HG03103 (cell line): Measurements from ENCODE around the gene HIBADH.
"Not testable (repeated sequence)": the region's sequence is repeated elsewhere in the genome, so short reads cannot be mapped to it uniquely, and the experiment has no call there.

Experiments
- ATAC-seq: cut with Tn5 transposase; IDR thresholded peaks from one replicate; pipeline ENCODE4 v1.9.1; 2021; ENCODE audit warnings: low read depth; ENCODE audit not compliant: unreplicated experiment

Gene HIBADH

DNA sequence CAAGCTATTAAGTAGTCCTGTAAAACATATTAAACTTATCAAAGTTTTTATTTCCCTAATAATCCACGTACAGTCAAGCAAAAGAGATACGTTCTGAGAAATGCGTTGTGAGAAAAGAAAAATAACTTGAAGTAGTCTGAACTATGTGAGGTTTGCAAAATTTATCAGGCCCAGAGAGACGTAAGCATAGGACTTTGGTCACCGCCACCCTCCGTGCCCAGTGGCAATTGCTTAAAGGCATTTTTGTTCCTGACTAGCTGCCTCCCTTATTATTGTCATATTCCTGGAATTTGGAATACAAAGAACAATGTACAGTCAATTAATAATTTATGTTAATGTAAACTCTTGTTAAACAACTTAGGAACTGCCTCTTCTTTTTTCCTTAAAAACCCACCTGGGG, 22.8 kb downstream of the HIBADH start:
- no peak for ATAC-seq

DNA sequence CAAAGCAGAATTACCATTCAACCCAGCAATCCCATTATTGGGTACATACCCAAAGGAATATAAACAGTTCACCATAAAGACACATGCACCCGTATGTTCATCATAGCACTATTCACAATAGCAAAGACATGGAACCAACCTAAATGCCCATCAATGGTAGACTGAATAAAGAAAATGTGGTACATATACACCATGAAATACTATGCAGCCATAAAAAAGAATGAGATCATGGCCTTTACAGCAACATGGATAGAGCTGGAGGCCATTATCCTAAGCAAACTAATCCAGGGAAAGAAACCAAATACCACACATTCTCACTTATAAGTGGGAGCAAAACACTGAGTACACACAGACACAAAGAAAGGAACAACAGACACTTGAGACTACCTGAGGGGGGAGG, 23.6 kb downstream of the HIBADH start:
- not testable (repeated sequence) for ATAC-seq

GRCh38 chr7:27636326-27637006, 26.2 kb downstream of the HIBADH start:
- no peak for ATAC-seq

DNA sequence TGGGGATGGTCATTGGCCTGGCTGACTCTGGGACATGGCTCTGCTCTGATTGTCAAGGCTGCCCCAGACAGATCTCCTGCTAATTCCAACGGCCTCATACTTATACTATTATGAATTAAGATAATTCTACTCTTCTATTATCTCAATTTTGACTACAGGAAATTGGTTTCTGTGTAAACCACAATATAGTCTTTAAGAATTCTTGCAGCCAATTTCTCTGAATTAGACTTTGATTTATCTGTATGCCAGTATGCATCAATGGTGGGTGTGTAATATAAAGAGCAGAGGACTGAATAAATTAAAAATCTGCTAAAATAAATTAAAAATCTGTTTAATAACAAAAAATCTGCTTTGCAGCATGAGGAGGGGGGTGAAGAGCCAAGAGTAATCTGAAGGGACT, 27.0 kb downstream of the HIBADH start:
- ATAC-seq, result no peak

DNA sequence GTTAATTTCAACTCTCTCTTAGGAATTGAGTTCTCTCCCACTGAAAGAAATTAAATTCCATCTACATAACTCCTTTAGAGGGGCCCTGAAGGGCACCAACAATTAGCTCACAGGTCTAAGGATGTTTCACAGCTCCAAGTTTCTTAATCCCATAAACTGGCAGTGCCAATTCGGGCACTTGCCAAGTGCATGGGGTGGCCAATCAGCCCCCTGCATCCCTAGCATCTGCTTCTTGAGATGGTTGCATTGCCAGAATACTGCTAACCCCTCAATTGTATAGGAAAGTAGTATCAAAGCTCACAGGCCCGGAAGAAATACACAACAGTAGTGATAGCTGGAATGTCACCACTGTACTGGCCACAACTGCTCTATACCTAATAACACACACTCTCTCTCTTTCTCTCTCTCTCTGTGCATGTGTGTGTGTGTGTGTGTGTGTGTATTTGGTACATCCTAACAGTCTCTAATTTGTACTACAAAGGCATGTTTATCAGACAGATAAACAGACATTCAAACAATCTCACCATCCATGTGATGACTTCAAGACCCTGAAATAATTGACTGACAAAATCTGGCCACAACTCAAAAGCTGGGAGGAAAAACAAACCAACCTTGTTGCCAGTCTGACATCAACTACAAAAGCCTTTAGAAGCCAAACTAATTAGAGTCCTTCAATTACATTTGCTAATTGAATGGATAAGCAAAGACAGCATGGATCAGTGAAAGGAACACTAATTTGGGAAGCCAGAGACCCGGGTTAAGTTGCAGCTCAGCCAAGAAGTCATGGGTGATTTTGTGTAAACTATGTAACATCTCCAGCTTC, 27.8 kb downstream of the HIBADH start:
- ATAC-seq, result no peak

DNA sequence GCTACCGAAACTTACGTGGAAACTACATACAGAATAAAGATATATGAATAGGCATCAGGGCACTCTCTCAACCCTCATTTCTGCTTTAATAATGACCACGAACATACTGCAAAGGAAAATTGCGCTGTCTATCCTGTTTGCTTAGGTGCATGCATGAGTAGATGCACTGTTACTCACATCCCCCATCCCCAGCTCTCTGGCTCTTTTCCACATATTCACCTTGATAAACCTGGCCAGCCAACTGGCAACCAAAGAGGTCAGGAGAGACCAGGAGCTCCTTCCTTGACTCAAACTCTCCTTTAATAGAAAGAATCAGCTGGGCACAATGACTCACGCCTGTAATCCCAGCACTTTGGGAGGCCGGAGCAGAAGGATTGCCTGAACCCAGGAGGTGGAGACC, 29.6 kb downstream of the HIBADH start:
- no peak for ATAC-seq

DNA sequence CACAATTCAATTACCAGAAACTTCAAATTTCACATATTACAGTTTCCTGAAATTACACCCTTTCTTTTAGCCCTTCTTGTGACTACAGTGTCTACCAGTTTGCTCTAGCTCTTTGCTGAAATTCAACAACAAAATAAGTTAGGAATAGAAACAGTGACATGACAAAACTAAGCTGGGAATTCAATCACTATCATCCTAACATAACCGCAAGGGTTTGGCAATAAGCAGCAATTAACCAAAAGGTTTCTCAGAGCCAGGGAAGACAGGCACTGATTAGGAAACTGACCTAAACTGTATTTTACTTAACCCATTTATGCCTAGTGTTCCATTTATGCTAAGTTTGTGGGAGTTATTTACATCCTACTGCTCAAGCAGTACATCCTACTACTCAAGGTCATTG, 31.3 kb downstream of the HIBADH start:
- no peak for ATAC-seq

GRCh38 chr7:27627146-27627545, 35.5 kb downstream of the HIBADH start:
- no peak for ATAC-seq

- no peak for ATAC-seq
Measured at GRCh38 chr7:27619492-27619891, 43.2 kb downstream of the HIBADH start.

DNA sequence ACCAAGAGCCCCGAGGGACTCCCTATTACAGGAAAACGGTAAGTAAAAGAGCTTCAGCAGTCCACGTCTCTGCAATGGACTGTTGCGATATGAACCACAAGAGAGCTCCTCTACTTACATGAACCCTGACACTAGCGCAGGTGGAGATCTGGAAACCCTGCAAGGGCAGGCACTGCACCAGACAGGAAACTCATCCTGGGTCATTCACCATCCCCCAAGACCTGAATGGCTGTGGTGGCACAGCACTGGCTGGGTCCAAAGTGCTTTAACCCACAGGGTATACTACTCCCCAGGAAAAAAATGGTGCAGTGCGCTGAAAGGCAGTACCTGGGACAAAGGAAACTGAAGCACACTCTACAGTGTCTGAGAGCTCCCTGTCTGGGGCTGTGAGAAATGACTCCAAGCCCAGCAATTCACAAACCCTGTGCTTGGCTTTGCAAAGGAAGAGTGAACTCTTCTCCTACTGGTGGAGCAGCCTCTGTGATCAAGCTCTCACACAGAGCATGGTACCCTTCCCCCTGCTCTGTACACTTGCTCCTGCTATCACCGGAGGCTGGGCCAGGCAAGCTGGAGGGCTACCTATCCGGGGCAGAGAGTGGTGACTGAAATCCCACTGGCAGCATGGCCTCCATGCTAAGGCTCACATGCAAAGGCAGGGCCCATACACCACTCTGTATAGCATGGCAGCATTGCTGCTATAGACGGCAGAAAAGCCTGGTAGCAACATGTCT, 44.9 kb downstream of the HIBADH start:
- no peak for ATAC-seq

DNA sequence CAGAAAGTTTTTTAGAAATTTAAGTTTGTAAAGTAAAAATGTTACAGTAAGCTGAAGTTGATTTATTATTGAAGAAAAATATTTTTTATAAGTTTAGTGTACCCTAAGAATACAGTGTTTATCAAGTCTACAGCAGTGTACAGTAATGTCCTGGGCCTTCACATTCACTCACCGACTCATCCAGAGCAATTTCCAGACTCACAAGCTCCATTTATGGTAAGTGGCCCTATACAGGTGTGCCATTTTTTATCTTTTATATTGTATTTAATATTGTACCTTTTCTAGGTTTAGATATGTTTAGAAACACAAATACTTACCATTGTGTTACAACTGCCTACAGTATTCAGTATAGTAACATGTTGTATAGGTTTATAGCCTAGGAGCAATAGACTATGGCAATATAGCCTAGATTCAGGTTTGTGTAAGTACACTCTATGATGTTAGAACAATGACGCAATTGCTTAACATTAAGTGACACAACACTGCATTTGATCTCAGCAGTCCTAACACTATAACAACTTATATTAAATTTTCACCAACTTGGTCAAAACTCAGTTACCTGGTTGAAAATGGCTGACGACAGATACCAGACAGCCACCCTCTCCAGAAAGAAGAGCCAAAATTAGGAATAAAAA, 45.7 kb downstream of the HIBADH start:
- no peak for ATAC-seq

DNA sequence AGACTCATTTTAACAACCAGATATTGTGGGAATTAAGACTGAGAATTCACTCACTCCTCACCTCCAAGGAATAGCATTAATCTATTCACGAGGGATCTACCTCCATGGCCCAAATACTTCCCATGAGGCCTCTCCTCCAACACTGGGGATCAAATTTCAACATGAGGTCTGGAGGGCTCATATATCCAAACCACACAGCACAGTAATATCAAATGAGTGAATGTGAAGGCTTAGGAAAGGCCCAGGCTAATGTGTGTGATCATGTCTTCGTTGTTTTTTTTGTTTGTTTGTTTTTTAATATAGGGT, 46.5 kb downstream of the HIBADH start:
- no peak for ATAC-seq

DNA sequence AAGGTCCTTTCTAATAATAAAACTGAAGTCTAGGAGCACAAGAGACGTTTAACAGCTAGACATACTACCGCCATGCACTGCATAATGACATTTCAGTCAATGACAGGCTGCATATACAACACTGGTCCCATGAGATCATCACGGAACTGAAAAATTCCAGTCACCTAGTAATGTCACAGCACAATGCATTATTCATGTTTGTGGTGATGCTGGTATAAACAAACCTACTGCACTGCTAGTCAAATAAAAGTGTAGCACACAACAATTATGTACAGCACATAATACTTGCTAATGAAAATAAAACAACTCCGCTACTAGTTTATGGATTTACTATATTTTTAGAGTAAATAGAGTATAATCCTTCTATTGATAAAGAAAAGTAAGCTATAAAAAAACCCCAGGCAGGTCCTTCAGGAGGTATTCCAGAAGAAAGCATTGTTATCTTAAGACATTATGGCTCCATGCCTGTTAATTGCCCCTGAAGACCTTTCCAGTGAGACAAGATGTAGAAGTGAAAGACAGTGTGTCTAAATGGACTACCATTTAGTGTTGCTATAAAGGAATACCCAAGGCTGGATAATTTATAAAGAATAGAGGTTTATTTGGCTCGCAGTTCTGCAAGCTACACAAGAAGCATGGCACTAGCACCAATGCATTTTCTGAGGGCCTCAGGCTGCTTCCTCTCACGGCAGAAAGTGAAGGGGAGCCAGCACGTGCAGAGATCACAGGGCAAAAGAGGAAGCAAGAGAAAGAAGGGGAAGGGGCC, 47.1 kb downstream of the HIBADH start:
- ATAC-seq, result no peak

DNA sequence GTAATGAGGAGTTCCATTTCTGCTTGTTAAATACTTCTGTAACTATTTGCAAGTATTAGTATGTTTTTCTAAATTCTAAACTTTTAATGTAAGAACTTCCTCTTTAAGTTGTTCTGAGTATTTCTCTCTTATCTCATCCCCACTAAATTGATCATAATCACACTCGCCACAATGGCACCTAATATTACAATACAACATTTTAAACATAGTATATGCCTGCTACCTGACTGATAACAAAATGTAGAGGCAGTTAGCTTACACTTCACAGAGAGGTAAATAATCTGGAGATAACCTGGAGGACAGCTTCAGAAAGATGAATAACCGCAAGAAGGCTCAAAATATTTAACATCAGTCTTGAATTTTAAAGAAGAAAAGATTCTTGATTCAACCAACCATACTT, 48.6 kb downstream of the HIBADH start:
- ATAC-seq, result no peak

DNA sequence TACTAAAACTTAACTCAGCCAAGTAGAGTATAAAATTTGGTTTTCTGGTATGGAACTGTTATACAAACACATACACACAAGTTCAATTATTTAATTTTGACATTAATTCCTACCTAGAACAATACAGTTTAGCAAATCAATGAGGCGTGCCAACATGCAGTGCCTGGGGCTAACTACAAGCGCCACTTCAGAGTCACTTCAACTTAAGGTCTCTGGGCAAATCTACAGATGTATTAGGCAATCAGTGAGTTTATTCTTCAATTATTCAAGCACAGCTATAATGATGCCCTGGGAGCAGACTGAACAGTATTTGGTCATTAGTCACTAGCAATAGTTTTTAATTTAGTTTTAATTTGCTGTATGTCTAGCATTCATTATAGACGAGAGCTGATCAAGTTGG, 51.6 kb downstream of the HIBADH start:
- ATAC-seq, result no peak

DNA sequence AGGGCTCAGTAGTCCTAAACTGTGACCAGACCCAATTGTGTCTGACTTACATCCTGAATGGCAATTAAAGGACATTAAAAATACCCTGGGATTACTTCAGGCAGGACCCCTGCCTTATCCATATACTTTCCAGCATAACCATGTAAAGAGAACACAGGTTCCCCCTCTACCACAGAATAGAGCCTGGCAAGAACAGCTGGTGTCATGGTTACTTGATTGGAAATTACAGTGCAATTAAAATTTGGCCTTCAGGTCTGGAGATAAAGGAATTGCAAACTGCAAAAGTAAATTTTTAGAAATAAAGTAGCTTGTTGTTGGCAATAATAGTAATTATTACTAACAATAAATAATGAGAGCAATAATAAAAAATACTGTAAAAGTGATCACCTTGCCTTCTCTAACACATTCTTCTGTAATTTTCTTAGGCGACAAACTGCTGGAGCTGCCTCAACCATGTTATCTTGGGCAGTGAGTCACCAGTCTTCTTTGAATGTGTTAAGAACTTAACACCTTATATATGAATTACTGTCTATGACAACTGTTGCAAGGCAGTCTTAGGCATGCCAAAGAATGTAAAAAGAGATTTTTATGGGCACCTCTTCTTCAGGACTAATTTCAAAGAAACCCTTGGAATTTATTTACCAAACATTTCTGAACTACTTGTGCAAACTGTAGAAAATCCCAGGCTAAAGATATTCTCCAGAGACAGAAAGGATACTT, 53.7 kb downstream of the HIBADH start:
- ATAC-seq, result no peak

- no peak for ATAC-seq
Measured at GRCh38 chr7:27607210-27607606, 55.5 kb downstream of the HIBADH start.

GRCh38 chr7:27606270-27607209, 56.1 kb downstream of the HIBADH start:
- no peak for ATAC-seq
